ENCODE results near the gene LAMA1. TPM values are rescaled to one million over a fixed set of nuclear protein-coding genes. Genes with fewer than 3 reads are reported as not detected.

Gene LAMA1, protein sequence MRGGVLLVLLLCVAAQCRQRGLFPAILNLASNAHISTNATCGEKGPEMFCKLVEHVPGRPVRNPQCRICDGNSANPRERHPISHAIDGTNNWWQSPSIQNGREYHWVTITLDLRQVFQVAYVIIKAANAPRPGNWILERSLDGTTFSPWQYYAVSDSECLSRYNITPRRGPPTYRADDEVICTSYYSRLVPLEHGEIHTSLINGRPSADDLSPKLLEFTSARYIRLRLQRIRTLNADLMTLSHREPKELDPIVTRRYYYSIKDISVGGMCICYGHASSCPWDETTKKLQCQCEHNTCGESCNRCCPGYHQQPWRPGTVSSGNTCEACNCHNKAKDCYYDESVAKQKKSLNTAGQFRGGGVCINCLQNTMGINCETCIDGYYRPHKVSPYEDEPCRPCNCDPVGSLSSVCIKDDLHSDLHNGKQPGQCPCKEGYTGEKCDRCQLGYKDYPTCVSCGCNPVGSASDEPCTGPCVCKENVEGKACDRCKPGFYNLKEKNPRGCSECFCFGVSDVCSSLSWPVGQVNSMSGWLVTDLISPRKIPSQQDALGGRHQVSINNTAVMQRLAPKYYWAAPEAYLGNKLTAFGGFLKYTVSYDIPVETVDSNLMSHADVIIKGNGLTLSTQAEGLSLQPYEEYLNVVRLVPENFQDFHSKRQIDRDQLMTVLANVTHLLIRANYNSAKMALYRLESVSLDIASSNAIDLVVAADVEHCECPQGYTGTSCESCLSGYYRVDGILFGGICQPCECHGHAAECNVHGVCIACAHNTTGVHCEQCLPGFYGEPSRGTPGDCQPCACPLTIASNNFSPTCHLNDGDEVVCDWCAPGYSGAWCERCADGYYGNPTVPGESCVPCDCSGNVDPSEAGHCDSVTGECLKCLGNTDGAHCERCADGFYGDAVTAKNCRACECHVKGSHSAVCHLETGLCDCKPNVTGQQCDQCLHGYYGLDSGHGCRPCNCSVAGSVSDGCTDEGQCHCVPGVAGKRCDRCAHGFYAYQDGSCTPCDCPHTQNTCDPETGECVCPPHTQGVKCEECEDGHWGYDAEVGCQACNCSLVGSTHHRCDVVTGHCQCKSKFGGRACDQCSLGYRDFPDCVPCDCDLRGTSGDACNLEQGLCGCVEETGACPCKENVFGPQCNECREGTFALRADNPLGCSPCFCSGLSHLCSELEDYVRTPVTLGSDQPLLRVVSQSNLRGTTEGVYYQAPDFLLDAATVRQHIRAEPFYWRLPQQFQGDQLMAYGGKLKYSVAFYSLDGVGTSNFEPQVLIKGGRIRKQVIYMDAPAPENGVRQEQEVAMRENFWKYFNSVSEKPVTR (N-terminal part only)
- 0.03 to 0.17 TPM (median 0.06 TPM) in 4 of 5 replicates, not detected in the other for total RNA-seq (2022; extraction: Qiagen RNA extraction; ENCODE audit: low read depth)

DNA sequence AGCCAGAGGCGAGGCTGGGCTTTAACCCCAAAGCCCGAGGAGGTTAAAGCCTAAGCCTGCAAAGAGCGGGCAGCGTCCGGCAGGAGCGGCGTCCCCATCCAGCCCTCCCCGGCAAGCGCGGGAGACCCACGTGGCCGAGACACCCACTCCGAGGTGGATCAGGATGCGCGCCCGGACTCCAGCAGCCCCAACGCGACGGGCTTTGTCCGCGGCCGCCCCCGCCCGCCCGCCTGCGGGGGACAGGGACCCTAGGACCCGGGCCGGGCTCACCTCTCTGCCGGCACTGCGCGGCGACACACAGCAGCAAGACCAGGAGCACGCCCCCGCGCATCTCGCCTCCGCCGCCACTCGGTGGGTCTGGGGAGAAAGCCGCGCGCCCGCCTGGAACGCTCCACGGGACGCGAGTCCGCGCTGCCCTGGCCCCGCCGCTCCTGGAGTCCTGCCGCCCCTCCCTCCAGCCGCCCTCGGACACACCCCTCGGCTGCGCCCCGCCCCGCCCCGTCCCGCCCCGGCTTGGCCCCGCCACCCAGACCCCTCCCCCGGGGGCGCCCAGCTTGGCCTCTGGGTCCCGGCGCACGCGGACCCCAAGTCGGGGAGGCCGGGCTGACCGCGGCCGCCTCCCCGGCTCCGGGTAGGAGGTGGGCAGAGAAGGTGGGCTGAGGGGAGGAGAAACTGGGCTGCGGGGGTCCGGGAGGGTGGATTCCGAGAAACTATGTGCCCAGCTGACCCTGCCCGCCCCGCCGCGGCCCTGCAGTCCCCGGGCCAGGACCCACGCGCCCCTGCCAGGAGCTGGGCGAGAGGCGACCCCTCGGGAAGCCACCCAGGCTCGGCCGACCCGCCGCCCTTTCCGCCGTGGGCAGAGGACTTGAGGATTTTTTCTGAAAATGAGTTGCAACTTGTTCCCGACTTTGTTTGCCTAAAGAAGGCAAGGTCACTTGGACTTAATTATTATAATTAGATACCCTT is at the start of gene LAMA1:
Gene LAMA1 (minus strand): TSS at position 408 of the 966 bp plus-strand sequence. CDS start 77 bp downstream, at position 331.

Other genes with a start within 250 kb of the LAMA1 start
- not detected in 5 replicates for gene LRRC30, start 113.3 kb upstream of the LAMA1 start, total RNA-seq (2022; extraction: Qiagen RNA extraction; ENCODE audit: low read depth)